Measurements from ENCODE around the gene NHSL2. TPM values are rescaled to one million over a fixed set of nuclear protein-coding genes. Genes with fewer than 3 reads are reported as not detected.

NHSL2 gene
- total RNA-seq, 1 donor from 2014 or later: 0.29 TPM

GRCh38 chrX:72180539-72180938 is 269.9 kb downstream of the NHSL2 start:
- H3K27ac Mint-ChIP-seq: peak overlapping the region; percentile 41
- intact Hi-C loops (cut with micrococcal nuclease): loop anchor here (2.0 to 5.0 kb wide), 2 partner anchors 163 to 392 kb away; partner anchors contain the start of gene HDAC8

GRCh38 chrX:72181178-72182125 is 270.8 kb downstream of the NHSL2 start, which contains the start of gene PIN4:
Gene PIN4 (plus strand): TSS chrX:72181757. CDS start chrX:72181786, 29 bp downstream.
- intact Hi-C loops (cut with micrococcal nuclease): loop anchor here (1.0 to 5.0 kb wide), 6 partner anchors 49 to 391 kb away; partner anchors contain the start of genes HDAC8 and RPS4X
- ChIA-PET POLR2A (interaction anchor here (0.5 to 2.2 kb wide), 10 partner anchors 11 to 815 kb away, joined by 3 to 21 read pairs (median 6); partner anchors contain the start of genes ERCC6L, RPS4X, RTL5 and TAF1), CTCF (interaction anchor here (1.3 kb wide), 1 partner anchor 162 kb away, joined by 3 read pairs; no protein-coding TSS in a partner anchor)
- H3K9me3 Mint-ChIP-seq: no peaks in the 10 kb centered on the region
- H3K4me1 Mint-ChIP-seq: peaks cover 11% of the 10 kb centered on the region
- H3K4me3 Mint-ChIP-seq: no peak within 1 kb of the TSS
- peaks cover 8% of the 10 kb centered on the region for H3K36me3 Mint-ChIP-seq (ENCODE audit: low read depth)
- DNase-seq (peak; percentile 67), ATAC-seq (ENCODE audit: low read depth) (peak; percentile 93)
- no peak within 1 kb of the TSS for H3K27ac Mint-ChIP-seq
- TF ChIP-seq CTCF (IDR thresholded peaks at IDR 0.05): no peak
- no peaks in the 10 kb centered on the region for H3K27me3 Mint-ChIP-seq

More at GRCh38 chrX:72180539-72180938, 269.9 kb downstream of the NHSL2 start:
- peaks cover 10% of the 10 kb centered on the region for H3K4me1 Mint-ChIP-seq
- no peaks in the 10 kb centered on the region for H3K9me3 Mint-ChIP-seq
- ChIA-PET POLR2A (interaction anchor here (0.5 to 2.2 kb wide), 8 partner anchors 39 to 814 kb away, joined by 3 to 21 read pairs (median 4); partner anchors contain the start of genes RPS4X, RTL5 and TAF1), CTCF (interaction anchor here (1.3 kb wide), 1 partner anchor 161 kb away, joined by 3 read pairs; no protein-coding TSS in a partner anchor)
- no peak for DNase-seq
- no peak for ATAC-seq (ENCODE audit: low read depth)
- H3K27me3 Mint-ChIP-seq: no peaks in the 10 kb centered on the region
- TF ChIP-seq CTCF (IDR thresholded peaks at IDR 0.05): no peak
- peaks cover 3% of the 10 kb centered on the region for H3K36me3 Mint-ChIP-seq (ENCODE audit: low read depth)
- H3K4me3 Mint-ChIP-seq: no peak overlapping the region

GRCh38 chrX:72182924-72183323 is 272.3 kb downstream of the NHSL2 start:
- peaks cover 11% of the 10 kb centered on the region for H3K4me1 Mint-ChIP-seq
- no peaks in the 10 kb centered on the region for H3K27me3 Mint-ChIP-seq
- DNase-seq: no peak
- CTCF ChIA-PET: no interaction called here
- H3K36me3 Mint-ChIP-seq (ENCODE audit: low read depth): peaks cover 12% of the 10 kb centered on the region
- H3K4me3 Mint-ChIP-seq: no peak overlapping the region
- POLR2A ChIA-PET: interaction anchor here (0.5 to 2.0 kb wide), 3 partner anchors 8 to 94 kb away, joined by 4 to 10 read pairs (median 8); partner anchors contain the start of genes ERCC6L and RPS4X
- intact Hi-C loops (cut with micrococcal nuclease): loop anchor here (5.0 kb wide), 1 partner anchor 166 kb away; no protein-coding TSS in a partner anchor
- no peak overlapping the region for H3K27ac Mint-ChIP-seq
- H3K9me3 Mint-ChIP-seq: no peaks in the 10 kb centered on the region
- no peak for ATAC-seq (ENCODE audit: low read depth)
- no peak for TF ChIP-seq CTCF (IDR thresholded peaks at IDR 0.05)

GRCh38 chrX:72201836-72202536 is 291.3 kb downstream of the NHSL2 start:
- ChIA-PET CTCF (no interaction called here), POLR2A (no interaction called here)
- H3K36me3 Mint-ChIP-seq (ENCODE audit: low read depth): peaks cover 33% of the 10 kb centered on the region
- no peaks in the 10 kb centered on the region for H3K4me1 Mint-ChIP-seq
- no peaks in the 10 kb centered on the region for H3K9me3 Mint-ChIP-seq
- intact Hi-C loops (cut with micrococcal nuclease): no loop called here
- no peak for TF ChIP-seq CTCF (IDR thresholded peaks at IDR 0.05)
- H3K27me3 Mint-ChIP-seq: no peaks in the 10 kb centered on the region
- no peak for DNase-seq
- H3K4me3 Mint-ChIP-seq: no peak overlapping the region
- H3K27ac Mint-ChIP-seq: no peak overlapping the region
- ATAC-seq (ENCODE audit: low read depth): no peak

Other genes with a start within 250 kb of the NHSL2 start
- not detected in 2 replicates for gene CXorf49, start 192.6 kb upstream of the NHSL2 start, total RNA-seq
- gene CXorf49B, start 147.5 kb upstream of the NHSL2 start, total RNA-seq: not detected in 2 replicates
- gene RTL5, start 221.1 kb downstream of the NHSL2 start, total RNA-seq: 2.9 TPM in 2 replicates